HepG2 (cell line): ENCODE data around the gene RPL18. TPM values are rescaled to one million over a fixed set of nuclear protein-coding genes. Genes with fewer than 3 reads are reported as not detected.

Experiments
- ATAC-seq: fragments of 200-7000 bp; cut with Tn5 transposase; 3 replicates; pipeline ENCODE4 v1.9.1; 2020; ENCODE audit warnings: mild to moderate bottlenecking, moderate library complexity
- BruUV-seq: library from RNA; stranded (reverse); fragments of 400-500 nt; replicated peaks from 2 replicates; lab custom pipeline; 2021; lab: Mats Ljungman, UMichigan
- CTCF ChIA-PET: fragments of 300-600 bp; formaldehyde crosslinking; extraction: SDS; loops from one replicate; lab custom pipeline; 2021; ENCODE audit warnings: low total read pairs, inconsistent platforms, low intra/inter-chr PET ratio; lab: Yijun Ruan, JAX
- POLR2A ChIA-PET: fragments of 350-600 bp; sonication (Branson Sonifier 250); formaldehyde crosslinking; loops from one replicate; lab custom pipeline; 2020; ENCODE audit warnings: antibody characterized with exemption, inconsistent platforms; lab: Yijun Ruan, JAX
- DNase-seq: peaks from one replicate; pipeline ENCODE4 v3.0.0-alpha.2; 2015; ENCODE audit warnings: low spot score
- FAIRE-seq: peaks from 3 replicates; lab custom pipeline; 2011; peaks lifted over from hg19 to GRCh38; lab: Jason Lieb, UNC
- H2AFZ ChIP-seq: one replicate; pipeline ENCODE4 v1.6.1; 2011; ENCODE audit warnings: low read length, inconsistent platforms
- H3K27ac ChIP-seq: fragments of 300-600 bp; 3 replicates; pipeline ENCODE4 v1.8.0; 2011; ENCODE audit warnings: mixed run types, mild to moderate bottlenecking, mixed read lengths, low read length, inconsistent platforms; ENCODE audit not compliant: insufficient read depth; ENCODE audit errors: extremely low read length
- H3K27me3 ChIP-seq, 2 experiments: fragments of 200-600 bp in 1 of 2; 2 replicates in 1 of 2; 3 replicates in 1 of 2; pipeline versions ENCODE4 v1.6.0 to v1.8.0; 2011; ENCODE audit warnings: low read length in 2 of 2, mild to moderate bottlenecking in 2 of 2, moderate library complexity in 2 of 2, inconsistent platforms in 1 of 2; ENCODE audit not compliant: insufficient read depth in 2 of 2, control insufficient read depth in 1 of 2
- H3K36me3 ChIP-seq, 2 experiments: fragments of 200-600 bp in 1 of 2; replicated peaks in 1 of 2; 2 replicates in 1 of 2; 3 replicates in 1 of 2; pipeline versions ENCODE4 v1.5.1 to v1.8.0; 2011; ENCODE audit warnings: low read length in 2 of 2, inconsistent platforms in 1 of 2; ENCODE audit not compliant: insufficient read depth in 2 of 2, control insufficient read depth in 1 of 2
- H3K4me1 ChIP-seq: 2 replicates; pipeline ENCODE4 v1.5.1; 2012; ENCODE audit warnings: low read length, inconsistent platforms; ENCODE audit not compliant: insufficient read depth
- H3K4me2 ChIP-seq: 2 replicates; pipeline ENCODE4 v1.6.0; 2011; ENCODE audit warnings: low read depth, low read length, inconsistent platforms
- H3K4me3 ChIP-seq, 3 experiments: fragments of 200-600 bp in 1 of 3; sonication (generic), shearing (Covaris generic) in 1 of 3; replicated peaks in 1 of 3; 2 replicates each; pipeline ENCODE4 v1.5.1; 2011 to 2016; ENCODE audit warnings: low read length in 3 of 3, inconsistent platforms in 2 of 3, low read depth in 2 of 3, mild to moderate bottlenecking in 2 of 3, control low read depth in 1 of 3, mixed read lengths in 1 of 3; ENCODE audit not compliant: insufficient read depth in 1 of 3
- H3K79me2 ChIP-seq: one replicate; pipeline ENCODE4 v1.6.1; 2011; ENCODE audit warnings: low read length, inconsistent platforms; ENCODE audit not compliant: insufficient read depth
- H3K9ac ChIP-seq: 2 replicates; pipeline ENCODE4 v1.6.0; 2011; ENCODE audit warnings: mild to moderate bottlenecking, low read depth, low read length, inconsistent platforms; ENCODE audit not compliant: insufficient read depth
- H3K9me3 ChIP-seq: 2 replicates; pipeline ENCODE4 v1.5.1; 2012; ENCODE audit warnings: mild to moderate bottlenecking, low read length
- H4K20me1 ChIP-seq: 2 replicates; pipeline ENCODE4 v1.6.0; 2011; ENCODE audit warnings: inconsistent platforms, mild to moderate bottlenecking, low read length, moderate library complexity; ENCODE audit not compliant: insufficient read depth
- AGO2 ChIP-seq: fragments of 200-400 bp; formaldehyde crosslinking; optimal IDR thresholded peaks from 2 replicates; pipeline ENCODE3; 2017; ENCODE audit warnings: mild to moderate bottlenecking, low read depth, low read length, moderate library complexity
- MAFF ChIP-seq: IDR thresholded peaks from 2 replicates; pipeline ENCODE4 v1.6.1; 2011; ENCODE audit warnings: low read depth, low read length, improper control_type of control experiment
- MAFK ChIP-seq, 2 experiments: IDR thresholded peaks in 1 of 2; conservative IDR thresholded peaks in 1 of 2; 2 replicates each; pipeline ENCODE4 v1.6.1; 2011; ENCODE audit warnings: improper control_type of control experiment in 2 of 2, low read length in 2 of 2
- MATR3 ChIP-seq: sonication (generic); formaldehyde crosslinking; IDR thresholded peaks from 2 replicates; pipeline ENCODE4 v1.4.0; 2020; ENCODE audit warnings: missing genetic modification reagents
- SNAPC4 ChIP-seq: sonication (generic); formaldehyde crosslinking; IDR thresholded peaks from 2 replicates; pipeline ENCODE4 v1.4.0; 2020; ENCODE audit warnings: mild to moderate bottlenecking, missing genetic modification reagents
- TCF12 ChIP-seq, 2 experiments: fragments of 450-650 bp in 1 of 2; sonication (generic) in 1 of 2; formaldehyde crosslinking in 1 of 2; IDR thresholded peaks; 2 replicates each; pipeline versions ENCODE4 v1.6.1 to v1.8.0; 2017 to 2022; ENCODE audit warnings: antibody characterized with exemption in 1 of 2, mild to moderate bottlenecking in 1 of 2, missing genetic modification reagents in 1 of 2, moderate library complexity in 1 of 2
- ZFYVE20 ChIP-seq: sonication (generic); formaldehyde crosslinking; IDR thresholded peaks from 2 replicates; pipeline ENCODE4 v1.8.0; 2023; ENCODE audit warnings: low read depth, mild to moderate bottlenecking, moderate library complexity, missing genetic modification reagents, borderline replicate concordance
- ZNF543 ChIP-seq: sonication (generic); formaldehyde crosslinking; IDR thresholded peaks from 2 replicates; pipeline ENCODE4 v1.4.0; 2020; ENCODE audit warnings: mild to moderate bottlenecking, missing genetic modification reagents
- WGBS: methylation state at CpG from one replicate; pipeline ENCODE4 v1.1.6; 2017; ENCODE audit warnings: low lambda C conversion rate; 5-methylcytosine and 5-hydroxymethylcytosine counted together
- in situ Hi-C: cut with HindIII; loops from 2 replicates; pipeline ENCODE4 v1.10.0; 2017; ENCODE audit warnings: low pct_unique_long_range_greater_than_20kb; ENCODE audit not compliant: extremely low pct_ligation_motif_present
- intact Hi-C: fragments of 100-400 bp; cut with micrococcal nuclease; formaldehyde crosslinking; loops from one replicate; pipeline ENCODE4 v1.10.0; 2022; ENCODE audit not compliant: unreplicated experiment
- polyA plus RNA-seq, 8 experiments: library from polyadenylated mRNA; depleted of rRNA in 3 of 8; stranded (reverse) in 7 of 8; unstranded in 1 of 8; fragments of >200 nt; fragmentation: Illumina TruSeq in 4 of 8; extraction: Trizol in 4 of 8; gene quantifications; 2 replicates each; pipeline versions ENCODE4 v1.2.1 to v1.2.3, GENCODE V29; 2011 to 2016; ENCODE audit warnings: low read depth in 4 of 8, missing spikeins in 1 of 8, mixed read lengths in 1 of 8; ENCODE audit not compliant: insufficient read depth in 1 of 8
- total RNA-seq, 5 experiments: library from RNA; depleted of rRNA; stranded (reverse); fragments of >200 nt; fragmentation: Illumina TruSeq; extraction: Trizol; gene quantifications; 2 replicates each; pipeline ENCODE4 v1.2.3, GENCODE V29; 2016; ENCODE audit warnings: low read depth in 1 of 5
- TF ChIP-seq, protein P1 (sequence below): sonication (generic); formaldehyde crosslinking; IDR thresholded peaks from 2 replicates; pipeline ENCODE4 v1.4.0; 2020; ENCODE audit warnings: mild to moderate bottlenecking, low read depth, missing genetic modification reagents

The RPL18 gene
- total and polyA plus RNA-seq, 2 of the 13 experiments (the other 11 are each of a cell fraction or from before 2014, with no cell fraction given), result 1,485 to 1,639 TPM

DNA sequence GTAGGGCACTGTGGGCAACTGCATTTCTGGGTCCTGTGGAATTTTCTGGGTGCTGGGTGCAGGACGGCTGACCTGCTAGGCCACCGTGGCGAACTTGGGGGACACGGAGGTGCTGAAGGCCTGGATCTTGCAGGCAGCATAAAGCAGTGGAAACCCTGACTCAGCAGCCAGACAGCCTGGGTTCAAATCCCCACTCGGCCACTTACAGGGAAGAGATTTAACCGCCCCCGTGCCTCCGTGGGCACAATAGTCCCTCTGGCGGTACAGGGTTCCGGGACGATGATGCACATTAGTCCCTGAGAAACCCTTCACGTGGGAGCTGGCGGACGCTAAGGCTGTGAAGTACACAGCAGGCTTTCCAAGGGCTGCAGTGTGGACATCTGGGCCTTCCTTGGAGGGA, 7.1 kb downstream of the RPL18 start:
- in situ Hi-C loops (no loop called here), intact Hi-C loops (no loop called here)
- peaks cover 22% of the 10 kb centered on the region; the same call in 1 of the 2 replicates for H4K20me1 ChIP-seq
- peaks cover 35% of the 10 kb centered on the region for H3K4me1 ChIP-seq
- no peak for DNase-seq
- no peak overlapping the region for H3K4me3 ChIP-seq
- ChIA-PET CTCF (no interaction called here), POLR2A (no interaction called here)
- ATAC-seq, result no peak
- no peak overlapping the region for H3K9ac ChIP-seq
- no peaks in the 10 kb centered on the region for H3K27me3 ChIP-seq
- H3K4me2 ChIP-seq, result no peak overlapping the region
- 77% methylated on average over 7 of the region's 14 CpGs for WGBS
- TF ChIP-seq ZNF543 (no peak), AGO2 (peak; percentile 36), SNAPC4 (CRISPR knock-in tag) (no peak), MATR3 (CRISPR knock-in tag) (no peak), ZFYVE20 (no peak), MAFF (peak; percentile 21; the same call in 1 of the 2 replicates), MAFK (conservative IDR thresholded peaks at IDR 0.05 in 1 of 2, IDR thresholded peaks at IDR 0.05 in 1 of 2; ENCODE audit: low read length in 2 of 2) (peak in 1 of 2 experiments; percentile 40; a peak in 3 of 4 replicates), TCF12 (IDR thresholded peaks at IDR 0.05) (no peak), TCF12 (CRISPR knock-in tag; IDR thresholded peaks at IDR 0.05) (no peak)
- TF ChIP-seq, protein P1, sequence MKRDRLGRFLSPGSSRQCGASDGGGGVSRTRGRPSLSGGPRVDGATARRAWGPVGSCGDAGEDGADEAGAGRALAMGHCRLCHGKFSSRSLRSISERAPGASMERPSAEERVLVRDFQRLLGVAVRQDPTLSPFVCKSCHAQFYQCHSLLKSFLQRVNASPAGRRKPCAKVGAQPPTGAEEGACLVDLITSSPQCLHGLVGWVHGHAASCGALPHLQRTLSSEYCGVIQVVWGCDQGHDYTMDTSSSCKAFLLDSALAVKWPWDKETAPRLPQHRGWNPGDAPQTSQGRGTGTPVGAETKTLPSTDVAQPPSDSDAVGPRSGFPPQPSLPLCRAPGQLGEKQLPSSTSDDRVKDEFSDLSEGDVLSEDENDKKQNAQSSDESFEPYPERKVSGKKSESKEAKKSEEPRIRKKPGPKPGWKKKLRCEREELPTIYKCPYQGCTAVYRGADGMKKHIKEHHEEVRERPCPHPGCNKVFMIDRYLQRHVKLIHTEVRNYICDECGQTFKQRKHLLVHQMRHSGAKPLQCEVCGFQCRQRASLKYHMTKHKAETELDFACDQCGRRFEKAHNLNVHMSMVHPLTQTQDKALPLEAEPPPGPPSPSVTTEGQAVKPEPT (CRISPR knock-in tag), result no peak
- H3K36me3 ChIP-seq, result peaks cover 12 to 19% of the 10 kb centered on the region in 2 experiments
- no TSS peak for BruUV-seq
- no peak overlapping the region for H2AFZ ChIP-seq
- peaks cover 7% of the 10 kb centered on the region for H3K79me2 ChIP-seq
- no peaks in the 10 kb centered on the region for H3K9me3 ChIP-seq
- no peak for FAIRE-seq
- H3K27ac ChIP-seq, result no peak overlapping the region
